ENCODE data around the gene JCAD.

The JCAD gene

GRCh38 chr10:30047430-30047829 lies 12.0 kb downstream of the JCAD start:
- intact Hi-C loops (cut with micrococcal nuclease): no loop called here
- Mint-ChIP-seq H3K27me3 (peaks cover 44% of the 10 kb centered on the region), H3K27ac (no peak overlapping the region)

GRCh38 chr10:30046476-30046875 lies 12.9 kb downstream of the JCAD start:
- Mint-ChIP-seq H3K4me3 (no peak overlapping the region), H3K4me1 (ENCODE audit: low read depth) (peaks cover 14% of the 10 kb centered on the region), H3K36me3 (ENCODE audit: low read depth) (peaks cover 5% of the 10 kb centered on the region), H3K9me3 (no peaks in the 10 kb centered on the region), H3K27ac (no peak overlapping the region), H3K27me3 (peaks cover 48% of the 10 kb centered on the region)
- intact Hi-C loops (cut with micrococcal nuclease): no loop called here

More at GRCh38 chr10:30047430-30047829, 12.0 kb downstream of the JCAD start:
- Mint-ChIP-seq H3K36me3 (ENCODE audit: low read depth) (peaks cover 5% of the 10 kb centered on the region), H3K4me3 (no peak overlapping the region), H3K4me1 (ENCODE audit: low read depth) (peaks cover 5% of the 10 kb centered on the region), H3K9me3 (no peaks in the 10 kb centered on the region)

- H3K36me3 Mint-ChIP-seq (ENCODE audit: low read depth): peaks cover 5% of the 10 kb centered on the region
Observed at GRCh38 chr10:30045961-30046360, 13.4 kb downstream of the JCAD start.

GRCh38 chr10:30043476-30044270 lies 15.7 kb downstream of the JCAD start:
- H3K9me3 Mint-ChIP-seq: no peaks in the 10 kb centered on the region
- peaks cover 42% of the 10 kb centered on the region for H3K27me3 Mint-ChIP-seq
- H3K4me3 Mint-ChIP-seq: no peak overlapping the region
- intact Hi-C loops (cut with micrococcal nuclease): no loop called here
- H3K27ac Mint-ChIP-seq: no peak overlapping the region
- H3K4me1 Mint-ChIP-seq (ENCODE audit: low read depth): peaks cover 14% of the 10 kb centered on the region
- H3K36me3 Mint-ChIP-seq (ENCODE audit: low read depth): peaks cover 5% of the 10 kb centered on the region

More at GRCh38 chr10:30045961-30046360, 13.4 kb downstream of the JCAD start:
- Mint-ChIP-seq H3K4me1 (ENCODE audit: low read depth) (peaks cover 18% of the 10 kb centered on the region), H3K4me3 (no peak overlapping the region), H3K27ac (no peak overlapping the region), H3K27me3 (peaks cover 49% of the 10 kb centered on the region), H3K9me3 (no peaks in the 10 kb centered on the region)
- intact Hi-C loops (cut with micrococcal nuclease): no loop called here

- no peak overlapping the region for H3K4me3 Mint-ChIP-seq
- no peaks in the 10 kb centered on the region for H3K9me3 Mint-ChIP-seq
- H3K27me3 Mint-ChIP-seq: peaks cover 42% of the 10 kb centered on the region
- peaks cover 5% of the 10 kb centered on the region for H3K36me3 Mint-ChIP-seq (ENCODE audit: low read depth)
- no peak overlapping the region for H3K27ac Mint-ChIP-seq
- peaks cover 14% of the 10 kb centered on the region for H3K4me1 Mint-ChIP-seq (ENCODE audit: low read depth)
- intact Hi-C loops (cut with micrococcal nuclease): no loop called here
Observed at GRCh38 chr10:30042820-30043219, 16.6 kb downstream of the JCAD start.

- peaks cover 14% of the 10 kb centered on the region for H3K4me1 Mint-ChIP-seq (ENCODE audit: low read depth)
- intact Hi-C loops (cut with micrococcal nuclease): no loop called here
- H3K27ac Mint-ChIP-seq: no peak overlapping the region
- H3K9me3 Mint-ChIP-seq: no peaks in the 10 kb centered on the region
- H3K4me3 Mint-ChIP-seq: no peak overlapping the region
- H3K27me3 Mint-ChIP-seq: peaks cover 48% of the 10 kb centered on the region
- no peaks in the 10 kb centered on the region for H3K36me3 Mint-ChIP-seq (ENCODE audit: low read depth)
Observed at GRCh38 chr10:30041196-30042105, 17.9 kb downstream of the JCAD start.

GRCh38 chr10:30040597-30040996 lies 18.8 kb downstream of the JCAD start:
- intact Hi-C loops (cut with micrococcal nuclease): no loop called here
- H3K27me3 Mint-ChIP-seq: peaks cover 42% of the 10 kb centered on the region

GRCh38 chr10:30039988-30040387 lies 19.4 kb downstream of the JCAD start:
- intact Hi-C loops (cut with micrococcal nuclease): no loop called here
- Mint-ChIP-seq H3K9me3 (no peaks in the 10 kb centered on the region), H3K27ac (no peak overlapping the region), H3K4me3 (no peak overlapping the region), H3K36me3 (ENCODE audit: low read depth) (no peaks in the 10 kb centered on the region), H3K27me3 (peaks cover 44% of the 10 kb centered on the region), H3K4me1 (ENCODE audit: low read depth) (peaks cover 14% of the 10 kb centered on the region)

More at GRCh38 chr10:30040597-30040996, 18.8 kb downstream of the JCAD start:
- Mint-ChIP-seq H3K27ac (no peak overlapping the region), H3K9me3 (no peaks in the 10 kb centered on the region), H3K4me1 (ENCODE audit: low read depth) (peaks cover 14% of the 10 kb centered on the region), H3K4me3 (no peak overlapping the region), H3K36me3 (ENCODE audit: low read depth) (no peaks in the 10 kb centered on the region)

GRCh38 chr10:30039567-30039966 lies 19.8 kb downstream of the JCAD start:
- H3K9me3 Mint-ChIP-seq: no peaks in the 10 kb centered on the region
- intact Hi-C loops (cut with micrococcal nuclease): no loop called here
- no peaks in the 10 kb centered on the region for H3K36me3 Mint-ChIP-seq (ENCODE audit: low read depth)
- H3K4me3 Mint-ChIP-seq: no peak overlapping the region
- H3K4me1 Mint-ChIP-seq (ENCODE audit: low read depth): peaks cover 14% of the 10 kb centered on the region
- peaks cover 45% of the 10 kb centered on the region for H3K27me3 Mint-ChIP-seq
- H3K27ac Mint-ChIP-seq: no peak overlapping the region

GRCh38 chr10:30038781-30039536 lies 20.4 kb downstream of the JCAD start:
- H3K27me3 Mint-ChIP-seq: peaks cover 42% of the 10 kb centered on the region
- no peaks in the 10 kb centered on the region for H3K36me3 Mint-ChIP-seq (ENCODE audit: low read depth)
- H3K4me3 Mint-ChIP-seq: no peak overlapping the region
- H3K9me3 Mint-ChIP-seq: no peaks in the 10 kb centered on the region
- peaks cover 14% of the 10 kb centered on the region for H3K4me1 Mint-ChIP-seq (ENCODE audit: low read depth)
- no peak overlapping the region for H3K27ac Mint-ChIP-seq
- intact Hi-C loops (cut with micrococcal nuclease): no loop called here

- Mint-ChIP-seq H3K9me3 (no peaks in the 10 kb centered on the region), H3K4me3 (no peak overlapping the region), H3K27ac (no peak overlapping the region), H3K27me3 (peaks cover 41% of the 10 kb centered on the region), H3K36me3 (ENCODE audit: low read depth) (no peaks in the 10 kb centered on the region), H3K4me1 (ENCODE audit: low read depth) (peaks cover 14% of the 10 kb centered on the region)
- intact Hi-C loops (cut with micrococcal nuclease): no loop called here
Observed at GRCh38 chr10:30037620-30038336, 21.6 kb downstream of the JCAD start.

- H3K9me3 Mint-ChIP-seq: no peaks in the 10 kb centered on the region
- intact Hi-C loops (cut with micrococcal nuclease): no loop called here
- no peak overlapping the region for H3K4me3 Mint-ChIP-seq
Observed at GRCh38 chr10:30036811-30037210, 22.6 kb downstream of the JCAD start.

GRCh38 chr10:30036341-30036740 lies 23.0 kb downstream of the JCAD start:
- intact Hi-C loops (cut with micrococcal nuclease): no loop called here
- Mint-ChIP-seq H3K27ac (no peak overlapping the region), H3K27me3 (peaks cover 36% of the 10 kb centered on the region), H3K9me3 (no peaks in the 10 kb centered on the region), H3K4me3 (no peak overlapping the region), H3K36me3 (ENCODE audit: low read depth) (no peaks in the 10 kb centered on the region), H3K4me1 (ENCODE audit: low read depth) (peaks cover 5% of the 10 kb centered on the region)

More at GRCh38 chr10:30036811-30037210, 22.6 kb downstream of the JCAD start:
- no peaks in the 10 kb centered on the region for H3K36me3 Mint-ChIP-seq (ENCODE audit: low read depth)
- H3K27me3 Mint-ChIP-seq: peaks cover 36% of the 10 kb centered on the region
- no peak overlapping the region for H3K27ac Mint-ChIP-seq
- peaks cover 8% of the 10 kb centered on the region for H3K4me1 Mint-ChIP-seq (ENCODE audit: low read depth)

Measured in dendritic cell treated with granulocyte-macrophage colony-stimulating factor and Interleukin-4, amounts not matched to agents 40 ng/mL and 50 ng/mL, for 4 days (primary cell).